HG03558 (cell line): ENCODE results near the gene AMY2A.
"Not testable (repeated sequence)": the region's sequence is repeated elsewhere in the genome, so short reads cannot be mapped to it uniquely, and the experiment has no call there.

ENCODE experiments used
- ATAC-seq: cut with Tn5 transposase; IDR thresholded peaks from one replicate; pipeline ENCODE4 v1.9.1; 2021; ENCODE audit warnings: moderate number of reproducible peaks; ENCODE audit not compliant: unreplicated experiment; ENCODE audit errors: extremely low read depth

AMY2A gene

DNA sequence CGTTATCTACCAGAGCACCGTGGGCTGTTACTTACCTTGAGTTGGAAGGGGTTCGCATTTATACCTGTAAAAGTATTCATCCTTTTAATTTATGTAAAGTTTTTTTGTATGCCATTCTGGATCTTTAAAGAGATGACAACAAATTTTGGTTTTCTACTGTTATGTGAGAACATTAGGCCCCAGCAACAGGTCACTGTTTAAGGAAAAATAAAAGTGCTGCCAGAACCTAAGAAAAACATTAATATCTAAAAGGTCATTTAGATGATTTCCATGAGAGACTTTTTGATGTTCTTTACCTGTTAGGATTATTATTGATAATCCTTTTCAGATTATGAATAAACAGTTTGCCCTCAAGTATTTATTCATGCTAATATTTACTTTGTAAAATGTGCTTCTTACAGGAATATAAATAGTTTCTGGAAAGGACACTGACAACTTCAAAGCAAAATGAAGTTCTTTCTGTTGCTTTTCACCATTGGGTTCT, at the start of gene AMY2A:
AMY2A (plus strand) TSS at position 434 of the 484 bp plus-strand sequence; CDS start at position 448, 14 bp downstream.
- not testable (repeated sequence) for ATAC-seq

GRCh38 chr1:103569493-103569892, 47.7 kb upstream of the AMY2A start:
- ATAC-seq: no peak

DNA sequence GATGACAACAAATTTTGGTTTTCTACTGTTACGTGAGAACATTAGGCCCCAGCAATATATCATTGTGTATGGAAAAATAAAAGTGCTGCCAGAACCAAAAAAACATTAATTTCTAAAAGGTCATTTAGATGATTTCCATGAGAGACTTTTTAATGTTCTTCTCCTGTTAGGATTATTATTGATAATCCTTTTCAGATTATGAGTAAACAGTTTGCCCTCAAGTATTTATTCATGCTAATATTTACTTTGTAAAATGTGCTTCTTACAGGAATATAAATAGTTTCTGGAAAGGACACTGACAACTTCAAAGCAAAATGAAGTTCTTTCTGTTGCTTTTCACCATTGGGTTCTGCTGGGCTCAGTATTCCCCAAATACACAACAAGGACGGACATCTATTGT, 45.9 kb upstream of the AMY2A start, which contains the start of gene AMY2B:
AMY2B (plus strand) TSS at position 301 of the 400 bp plus-strand sequence; CDS start at position 315, 14 bp downstream.
- not testable (repeated sequence) for ATAC-seq

DNA sequence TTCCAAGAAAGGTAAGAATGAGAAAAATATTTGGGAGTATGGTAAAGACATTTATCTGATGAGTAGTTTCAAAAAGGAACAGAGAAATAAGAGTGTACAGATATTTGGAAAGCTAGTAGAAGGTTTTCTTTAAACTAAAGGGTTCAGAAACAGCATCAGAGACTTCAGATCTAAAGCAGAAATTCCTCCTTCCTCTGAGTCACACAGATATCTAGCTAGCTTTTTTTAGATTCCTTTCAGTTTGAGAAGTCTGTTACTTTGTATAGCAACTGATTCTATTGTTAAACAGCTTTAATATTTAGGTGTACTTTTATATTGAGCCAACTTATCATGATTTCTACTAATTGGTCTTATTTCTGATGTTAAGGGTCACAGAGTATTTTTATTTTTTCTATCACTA, 41.2 kb upstream of the AMY2A start:
- ATAC-seq: no peak

- ATAC-seq: not testable (repeated sequence)
Measured at GRCh38 chr1:103576784-103577183, 40.4 kb upstream of the AMY2A start.

DNA sequence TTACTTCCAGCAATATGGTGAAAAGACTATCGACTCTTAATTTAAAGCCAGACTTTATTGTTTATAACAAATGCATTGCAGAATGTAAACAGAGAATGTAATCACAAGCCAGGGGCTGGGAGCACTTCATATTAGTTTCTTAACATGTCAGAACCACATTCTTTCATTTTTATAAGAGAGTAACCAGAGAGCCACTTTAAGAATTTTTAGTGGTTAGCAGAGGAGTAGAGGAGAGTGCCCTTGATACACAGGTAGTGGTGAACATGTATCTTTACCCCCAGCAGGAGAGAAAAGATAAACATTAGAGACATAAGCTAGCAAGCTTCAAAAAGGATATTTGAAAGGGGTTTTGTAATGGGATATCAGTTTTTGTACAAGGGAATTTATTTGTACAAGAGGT, 34.8 kb upstream of the AMY2A start:
- ATAC-seq: no peak

GRCh38 chr1:103583887-103584286, 33.3 kb upstream of the AMY2A start:
- ATAC-seq: no peak

DNA sequence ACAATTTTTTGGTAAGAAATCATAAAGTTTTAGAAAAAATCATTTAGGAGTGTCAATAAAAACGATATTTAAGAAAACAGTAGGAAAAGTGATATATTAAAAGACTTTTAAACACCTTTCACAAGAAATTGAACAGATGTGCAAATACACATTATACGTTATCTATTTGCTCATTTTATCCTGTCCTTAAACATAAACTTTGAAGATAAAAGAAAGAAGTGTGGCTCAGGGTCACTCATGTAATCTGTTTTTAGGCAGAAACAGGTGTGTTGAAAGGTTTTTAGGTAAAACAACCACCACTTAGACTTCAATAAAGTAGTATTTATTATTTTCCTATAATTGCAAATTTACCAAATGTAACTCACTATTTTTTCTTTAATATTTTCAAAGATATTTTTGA, 32.7 kb upstream of the AMY2A start:
- no peak for ATAC-seq

GRCh38 chr1:103602740-103603139, 14.5 kb upstream of the AMY2A start:
- ATAC-seq: not testable (repeated sequence)

DNA sequence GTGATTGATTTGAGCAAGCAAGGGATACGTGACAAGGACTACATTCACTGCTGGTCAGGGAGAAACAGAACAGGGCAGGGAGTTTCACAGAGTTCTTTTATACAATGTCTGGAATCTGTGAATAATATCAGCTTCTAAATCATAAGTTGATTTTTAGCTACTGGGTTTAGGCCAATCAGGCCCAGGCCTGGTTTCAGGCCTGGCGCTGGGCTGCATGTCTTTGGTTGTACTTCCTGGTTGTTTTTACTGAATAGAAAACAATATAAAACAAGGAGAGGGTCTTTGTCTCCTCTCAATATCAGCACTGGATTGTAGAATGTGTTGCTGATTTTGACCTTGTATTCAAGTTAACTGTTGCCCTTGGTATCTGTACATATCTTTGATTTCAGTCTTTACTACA, 865 bp upstream of the AMY2A start:
- ATAC-seq: no peak

DNA sequence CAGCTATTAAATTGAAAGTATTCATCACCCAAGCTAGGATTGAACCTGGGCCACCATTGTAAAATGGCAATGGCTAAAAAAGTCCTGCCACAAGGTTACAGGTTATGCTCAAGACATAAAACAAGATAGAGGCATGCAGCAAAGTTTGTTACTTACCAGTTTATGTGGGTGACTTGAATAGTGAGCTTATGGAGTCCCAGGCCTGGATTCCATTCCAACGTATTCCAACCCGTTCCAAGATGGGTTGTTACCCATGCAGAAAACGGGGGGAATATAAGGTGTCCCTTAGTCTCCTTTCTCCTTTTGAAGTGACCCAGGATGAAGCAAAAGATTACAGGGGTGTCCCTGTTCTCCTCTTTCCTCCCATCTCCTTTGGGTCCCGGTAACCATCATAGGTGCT, 10.2 kb downstream of the AMY2A start:
- ATAC-seq: not testable (repeated sequence)

DNA sequence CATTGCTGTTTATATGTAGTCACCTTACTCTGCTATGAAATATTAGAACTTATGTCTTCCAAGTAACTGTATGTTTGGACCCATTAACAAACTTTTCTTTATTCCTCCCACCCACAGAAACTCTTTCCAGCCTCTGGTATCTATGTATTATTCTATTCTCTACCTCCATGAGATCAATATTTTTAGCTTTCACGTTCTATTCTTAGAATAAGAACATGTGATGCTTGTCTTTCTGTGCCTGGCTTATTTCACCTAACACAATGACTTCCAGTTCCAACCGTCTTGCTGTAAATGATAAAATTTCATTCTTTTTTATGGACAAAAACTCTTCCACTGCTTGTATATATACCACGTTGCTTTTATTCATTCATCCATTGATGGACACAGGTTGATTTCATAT, 24.0 kb downstream of the AMY2A start:
- not testable (repeated sequence) for ATAC-seq

- not testable (repeated sequence) for ATAC-seq
Measured at GRCh38 chr1:103643908-103644307, 26.7 kb downstream of the AMY2A start.

DNA sequence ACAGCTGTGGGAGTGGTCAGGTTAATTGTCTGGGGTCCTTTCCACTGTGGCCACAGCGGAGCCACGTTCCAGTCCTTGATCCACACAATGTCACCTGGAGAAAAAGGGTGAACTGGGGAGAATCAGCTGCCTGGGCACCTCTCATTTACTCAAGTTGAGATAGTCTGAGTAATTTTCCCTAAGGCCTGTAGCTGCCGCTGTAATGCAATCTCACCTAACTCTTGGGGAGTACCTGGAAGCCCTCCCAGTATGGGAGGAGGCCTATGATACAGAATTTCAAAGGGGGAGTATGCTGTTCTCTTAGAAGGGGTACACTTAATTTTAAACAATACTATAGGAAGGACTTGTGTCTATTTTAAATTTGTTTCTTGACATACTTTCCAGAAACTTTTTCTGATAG, 33.1 kb downstream of the AMY2A start:
- ATAC-seq: not testable (repeated sequence)

GRCh38 chr1:103650889-103651288, 33.7 kb downstream of the AMY2A start:
- not testable (repeated sequence) for ATAC-seq

DNA sequence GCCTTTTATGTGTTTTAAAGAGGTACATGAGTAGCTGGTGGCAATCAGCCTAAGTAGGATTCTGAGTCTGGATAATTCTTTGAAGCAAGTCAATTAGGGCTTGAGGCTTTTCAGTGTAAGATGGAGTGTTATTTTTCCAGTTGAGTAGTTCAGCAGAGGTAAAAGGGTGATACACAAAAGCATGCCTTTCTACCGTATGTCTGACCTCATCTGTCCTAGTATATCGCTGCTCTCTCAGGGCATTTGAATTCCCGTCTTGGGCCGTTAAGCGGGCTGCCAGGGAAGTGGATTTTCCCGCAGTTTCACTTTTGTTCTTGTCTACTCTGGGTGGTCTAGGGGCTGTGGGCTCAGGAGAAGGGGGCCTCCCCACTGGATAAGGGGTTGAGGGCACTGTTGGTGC, 36.9 kb downstream of the AMY2A start:
- not testable (repeated sequence) for ATAC-seq

GRCh38 chr1:103655460-103655859, 38.2 kb downstream of the AMY2A start, which contains the start of gene AMY1A:
TSS of gene AMY1A (plus strand) at chr1:103655760. CDS start at chr1:103656331, 571 bp downstream.
- not testable (repeated sequence) for ATAC-seq
